IMR-90 (cell line): ENCODE results near the gene ROBO1. TPM values are rescaled to one million over a fixed set of nuclear protein-coding genes. Genes with fewer than 3 reads are reported as not detected.

ENCODE experiments used
- ATAC-seq: fragments of 200-7000 bp; cut with Tn5 transposase; 2 replicates; pipeline ENCODE4 v1.9.1; 2020; ENCODE audit warnings: low read depth, mild to moderate bottlenecking, moderate library complexity
- BruUV-seq: library from RNA; stranded (reverse); fragments of 400-500 nt; replicated peaks from 2 replicates; lab custom pipeline; 2021; lab: Mats Ljungman, UMichigan
- CTCF ChIA-PET: fragments of 300-600 bp; formaldehyde crosslinking; extraction: SDS; loops from one replicate; lab custom pipeline; 2021; ENCODE audit warnings: antibody characterized with exemption; lab: Yijun Ruan, JAX
- POLR2A ChIA-PET: fragments of 300-600 bp; sonication (Branson Sonifier 250); formaldehyde crosslinking; loops from one replicate; lab custom pipeline; 2022; ENCODE audit warnings: antibody characterized with exemption; ENCODE audit not compliant: unreplicated experiment; lab: Charles Lee
- DNase-seq: peaks from one replicate; pipeline ENCODE4 v3.0.0; 2013
- H2AFZ ChIP-seq: replicated peaks from 2 replicates; pipeline ENCODE3; 2013; ENCODE audit warnings: low read length, mild to moderate bottlenecking; ENCODE audit not compliant: poor library complexity
- H2AK5ac ChIP-seq: 2 replicates; pipeline ENCODE4 v1.6.1; 2013; ENCODE audit warnings: low read depth, low read length, inconsistent platforms
- H2AK9ac ChIP-seq: replicated peaks from 2 replicates; pipeline ENCODE3; 2013; ENCODE audit warnings: mild to moderate bottlenecking, low read depth, low read length, moderate library complexity; ENCODE audit not compliant: poor library complexity
- H2BK120ac ChIP-seq: 2 replicates; pipeline ENCODE4 v1.6.1; 2013; ENCODE audit warnings: low read depth, low read length, inconsistent platforms
- H2BK15ac ChIP-seq: 3 replicates; pipeline ENCODE4 v1.6.1; 2013; ENCODE audit warnings: low read depth, low read length, inconsistent platforms
- H2BK20ac ChIP-seq: 2 replicates; pipeline ENCODE4 v1.6.1; 2013; ENCODE audit warnings: low read depth, mild to moderate bottlenecking, inconsistent platforms, low read length, moderate library complexity
- H2BK5ac ChIP-seq: 2 replicates; pipeline ENCODE4 v1.6.1; 2013; ENCODE audit warnings: mild to moderate bottlenecking, low read depth, low read length, inconsistent platforms; ENCODE audit not compliant: poor library complexity, severe bottlenecking
- H3K14ac ChIP-seq: replicated peaks from 2 replicates; pipeline ENCODE4 v1.6.1; 2013; ENCODE audit warnings: low read depth, low read length, inconsistent platforms
- H3K18ac ChIP-seq: 2 replicates; pipeline ENCODE4 v1.6.1; 2013; ENCODE audit warnings: low read depth, low read length, control low read depth
- H3K23ac ChIP-seq: 2 replicates; pipeline ENCODE4 v1.6.1; 2013; ENCODE audit warnings: low read depth, low read length, inconsistent platforms
- H3K27ac ChIP-seq: 2 replicates; pipeline ENCODE4 v1.5.1; 2013; ENCODE audit warnings: mild to moderate bottlenecking, control low read depth, low read length; ENCODE audit not compliant: insufficient read depth
- H3K27me3 ChIP-seq: 2 replicates; pipeline ENCODE4 v1.6.1; 2013; ENCODE audit warnings: low read length; ENCODE audit not compliant: control insufficient read depth, insufficient read depth
- H3K36me3 ChIP-seq: 2 replicates; pipeline ENCODE4 v1.6.1; 2013; ENCODE audit warnings: low read length, mixed read lengths; ENCODE audit not compliant: control insufficient read depth, insufficient read depth
- H3K4ac ChIP-seq: 2 replicates; pipeline ENCODE4 v1.6.1; 2013; ENCODE audit warnings: low read depth, low read length, inconsistent platforms
- H3K4me1 ChIP-seq: 2 replicates; pipeline ENCODE4 v1.6.1; 2013; ENCODE audit warnings: low read length, mixed read lengths; ENCODE audit not compliant: control insufficient read depth, insufficient read depth
- H3K4me2 ChIP-seq: 2 replicates; pipeline ENCODE4 v1.6.1; 2013; ENCODE audit warnings: low read depth, mild to moderate bottlenecking, control low read depth, low read length, moderate library complexity
- H3K4me3 ChIP-seq: 2 replicates; pipeline ENCODE4 v1.5.1; 2013; ENCODE audit warnings: low read depth, mild to moderate bottlenecking, control low read depth, low read length, moderate library complexity; ENCODE audit not compliant: insufficient read depth
- H3K56ac ChIP-seq: 2 replicates; pipeline ENCODE4 v1.6.1; 2013; ENCODE audit warnings: low read length, inconsistent platforms; ENCODE audit not compliant: insufficient read depth; ENCODE audit errors: extremely low read depth
- H3K79me1 ChIP-seq, 2 experiments: 2 replicates each; pipeline ENCODE4 v1.6.1; 2013; ENCODE audit warnings: low read length in 2 of 2, inconsistent platforms in 1 of 2, low read depth in 1 of 2
- H3K9ac ChIP-seq: 2 replicates; pipeline ENCODE4 v1.6.1; 2013; ENCODE audit warnings: low read depth, low read length, control low read depth
- H3K9me1 ChIP-seq: 2 replicates; pipeline ENCODE4 v1.6.1; 2013; ENCODE audit warnings: low read length, inconsistent platforms; ENCODE audit not compliant: insufficient read depth
- H3K9me3 ChIP-seq: 2 replicates; pipeline ENCODE4 v1.6.1; 2013; ENCODE audit warnings: low read length; ENCODE audit not compliant: control insufficient read depth, insufficient read depth
- H4K20me1 ChIP-seq: 2 replicates; pipeline ENCODE4 v1.6.1; 2013; ENCODE audit warnings: low read length, inconsistent platforms; ENCODE audit not compliant: insufficient read depth
- H4K5ac ChIP-seq: 2 replicates; pipeline ENCODE4 v1.6.1; 2013; ENCODE audit warnings: mild to moderate bottlenecking, low read depth, low read length, control low read depth
- H4K8ac ChIP-seq, 2 experiments: 2 replicates each; pipeline ENCODE4 v1.6.1; 2013; ENCODE audit warnings: low read depth in 2 of 2, low read length in 2 of 2, control low read depth in 1 of 2, inconsistent platforms in 1 of 2
- H4K91ac ChIP-seq: 2 replicates; pipeline ENCODE4 v1.6.1; 2013; ENCODE audit warnings: low read depth, low read length, inconsistent platforms; ENCODE audit not compliant: insufficient read depth
- BHLHE40 ChIP-seq: fragments of 150-350 bp; IDR thresholded peaks from 2 replicates; pipeline ENCODE4 v1.6.1; 2016; ENCODE audit warnings: mild to moderate bottlenecking, low read depth, low read length
- CEBPB ChIP-seq: IDR thresholded peaks from 2 replicates; pipeline ENCODE4 v1.6.1; 2012; ENCODE audit warnings: low read depth, low read length, improper control_type of control experiment
- CHD1 ChIP-seq: IDR thresholded peaks from 2 replicates; pipeline ENCODE4 v1.6.1; 2012; ENCODE audit warnings: low read depth, low read length, improper control_type of control experiment
- CTCF ChIP-seq: conservative IDR thresholded peaks from 2 replicates; pipeline ENCODE4 v1.5.1; 2012; ENCODE audit warnings: mild to moderate bottlenecking, low read depth, low read length, improper control_type of control experiment
- ELK1 ChIP-seq: fragments of 150-350 bp; IDR thresholded peaks from 2 replicates; pipeline ENCODE4 v1.6.1; 2016; ENCODE audit warnings: low read depth, mild to moderate bottlenecking, low read length, moderate library complexity, borderline replicate concordance
- FOS ChIP-seq: fragments of 150-350 bp; IDR thresholded peaks from 2 replicates; pipeline ENCODE4 v1.6.1; 2016; ENCODE audit warnings: low read depth, low read length
- MAFK ChIP-seq: IDR thresholded peaks from 2 replicates; pipeline ENCODE4 v1.6.1; 2012; ENCODE audit warnings: low read depth, low read length, improper control_type of control experiment
- MAZ ChIP-seq: IDR thresholded peaks from 2 replicates; pipeline ENCODE4 v1.6.1; 2012; ENCODE audit warnings: low read depth, mild to moderate bottlenecking, low read length, improper control_type of control experiment, moderate library complexity, borderline replicate concordance
- MXI1 ChIP-seq: IDR thresholded peaks from 2 replicates; pipeline ENCODE4 v1.6.1; 2012; ENCODE audit warnings: low read depth, mild to moderate bottlenecking, low read length, moderate library complexity, borderline replicate concordance
- NFE2L2 ChIP-seq: fragments of 150-350 bp; IDR thresholded peaks from 2 replicates; pipeline ENCODE4 v1.6.1; 2016; ENCODE audit warnings: low read depth, mild to moderate bottlenecking, low read length
- POLR2A ChIP-seq: IDR thresholded peaks from 2 replicates; pipeline ENCODE4 v1.6.1; 2012; ENCODE audit warnings: mild to moderate bottlenecking, low read depth, low read length
- RAD21 ChIP-seq: IDR thresholded peaks from 2 replicates; pipeline ENCODE4 v1.6.1; 2012; ENCODE audit warnings: low read length, improper control_type of control experiment
- RCOR1 ChIP-seq: IDR thresholded peaks from 2 replicates; pipeline ENCODE4 v1.6.1; 2012; ENCODE audit warnings: mild to moderate bottlenecking, low read length, improper control_type of control experiment; ENCODE audit not compliant: insufficient replicate concordance
- RFX5 ChIP-seq: IDR thresholded peaks from 2 replicates; pipeline ENCODE4 v1.8.0; 2012; ENCODE audit warnings: low read depth, mild to moderate bottlenecking, low read length, moderate library complexity
- SMC3 ChIP-seq: fragments of 150-350 bp; IDR thresholded peaks from 2 replicates; pipeline ENCODE4 v1.6.1; 2016; ENCODE audit warnings: low read depth, mild to moderate bottlenecking, antibody characterized with exemption, low read length, moderate library complexity
- USF2 ChIP-seq: fragments of 150-350 bp; IDR thresholded peaks from 2 replicates; pipeline ENCODE4 v1.6.1; 2017; ENCODE audit warnings: mild to moderate bottlenecking, antibody characterized with exemption, low read length, low read depth
- WGBS, 2 experiments: methylation state at CpG; one replicate each; pipeline versions ENCODE4 v1.1.5 to v1.1.7; 2013; ENCODE audit warnings: missing lambda C conversion rate in 2 of 2; ENCODE audit not compliant: insufficient read length in 1 of 2; ENCODE audit errors: extremely low coverage in 2 of 2; 5-methylcytosine and 5-hydroxymethylcytosine counted together
- dilution Hi-C: fragments of 300-500 bp; cut with HindIII; formaldehyde crosslinking; loops from one replicate; pipeline ENCODE4 v1.14.3; 2018; ENCODE audit warnings: low sequenced_read_pairs; ENCODE audit not compliant: unreplicated experiment
- in situ Hi-C: fragments of 300-500 bp; cut with MboI; formaldehyde crosslinking; loops from 3 replicates; pipeline ENCODE4 v1.14.3; 2019; ENCODE audit warnings: low sequenced_read_pairs, inconsistent platforms, mixed read lengths
- intact Hi-C: fragments of 100-400 bp; cut with micrococcal nuclease; formaldehyde crosslinking; loops from 2 replicates; pipeline ENCODE4 v1.10.0; 2022
- polyA plus RNA-seq, 3 experiments: library from polyadenylated mRNA; depleted of rRNA; stranded (reverse); fragments of >200 nt; gene quantifications; 2 replicates each; pipeline ENCODE4 v1.2.3, GENCODE V29; 2012; ENCODE audit warnings: low replicate concordance in 1 of 3
- total RNA-seq: library from RNA; depleted of rRNA; stranded (reverse); fragments of >200 nt; gene quantifications from 2 replicates; pipeline ENCODE4 v1.2.3, GENCODE V29; 2012

ROBO1 gene
- total and polyA plus RNA-seq, 2 of the 4 experiments (the other 2 are of a cell fraction), result 24.1 to 53.9 TPM

- H2BK120ac ChIP-seq, result no peak overlapping the region
- no peaks in the 10 kb centered on the region for H3K9me1 ChIP-seq
- H3K79me1 ChIP-seq, result no peaks in the 10 kb centered on the region
- CTCF ChIA-PET, result interaction anchor here (2.0 kb wide), 1 partner anchor 251 kb away, joined by 4 read pairs; no protein-coding TSS in a partner anchor
- intact Hi-C loops, result no loop called here
- H3K4ac ChIP-seq, result no peak overlapping the region
- POLR2A ChIA-PET, result no interaction called here
- H2AK5ac ChIP-seq, result no peak overlapping the region
- no peak overlapping the region for H4K91ac ChIP-seq
- no peak overlapping the region for H2BK5ac ChIP-seq
- H3K4me2 ChIP-seq, result no peak overlapping the region
- H3K27ac ChIP-seq, result no peak overlapping the region
- in situ Hi-C loops, result no loop called here
- H2AK9ac ChIP-seq, result no peak overlapping the region
- dilution Hi-C loops, result no loop called here
- no peak overlapping the region for H3K9ac ChIP-seq
- no peaks in the 10 kb centered on the region for H3K36me3 ChIP-seq
- no peak overlapping the region for H3K14ac ChIP-seq
- 100% methylated on average over 1 of the region's 3 CpGs; no CpG with 5 or more reads in 1 of the 2 experiments for WGBS, 2 experiments
- ATAC-seq (no peak), DNase-seq (no peak)
- H4K8ac ChIP-seq, result no peak overlapping the region
- H2BK20ac ChIP-seq, result no peak overlapping the region
- H3K23ac ChIP-seq, result no peak overlapping the region
- no peak for TF ChIP-seq POLR2A
- TF ChIP-seq CEBPB, result no peak
- TF ChIP-seq MAFK, result no peak
- no peak for TF ChIP-seq SMC3
- no peak for TF ChIP-seq RCOR1
- TF ChIP-seq MAZ, result no peak
- no peak for TF ChIP-seq USF2
- TF ChIP-seq FOS, result no peak
- TF ChIP-seq RFX5, result no peak
- no peak for TF ChIP-seq CTCF
- no peak for TF ChIP-seq BHLHE40
- TF ChIP-seq CHD1, result no peak
- TF ChIP-seq RAD21, result no peak
- TF ChIP-seq MXI1, result no peak
- TF ChIP-seq ELK1, result no peak
- TF ChIP-seq NFE2L2, result no peak
- no peak overlapping the region for H3K18ac ChIP-seq
- no peak overlapping the region for H3K4me3 ChIP-seq
- H4K20me1 ChIP-seq, result no peaks in the 10 kb centered on the region
- H2BK15ac ChIP-seq, result no peak overlapping the region
- H2AFZ ChIP-seq, result no peak overlapping the region
- H3K56ac ChIP-seq, result no peak overlapping the region
- no peaks in the 10 kb centered on the region for H3K4me1 ChIP-seq
- H3K27me3 ChIP-seq, result no peaks in the 10 kb centered on the region
- no TSS peak for BruUV-seq
- no peak overlapping the region for H4K5ac ChIP-seq
- no peaks in the 10 kb centered on the region for H3K9me3 ChIP-seq
Observed at GRCh38 chr3:79354179-79354688, 413.6 kb downstream of the ROBO1 start.
